Measurements from ENCODE around the gene BABAM2. TPM values are rescaled to one million over a fixed set of nuclear protein-coding genes. Genes with fewer than 3 reads are reported as not detected.

The BABAM2 gene
- total and polyA plus RNA-seq, 10 of the 15 experiments (the other 5 are each of a cell fraction or from before 2014, with no cell fraction given), result 30.7 to 59.9 (median 44.5) TPM

GRCh38 chr2:28002181-28002580, 111.7 kb downstream of the BABAM2 start:
- no peak for DNase-seq (ENCODE audit: low read depth, low spot score)
- no peak for ATAC-seq
- H3K4me3 ChIP-seq, result no peak overlapping the region
- H3K79me2 ChIP-seq (ENCODE audit: control insufficient read depth, insufficient read depth, low read length), result no peaks in the 10 kb centered on the region
- whole genome bisulfite sequencing (ENCODE audit: insufficient coverage, insufficient replicate concordance, low lambda C conversion rate, missing lambda C conversion rate), result 98% methylated on average over 2 of the region's 2 CpGs
- H3K27ac ChIP-seq (ENCODE audit: control insufficient read depth, insufficient read depth), result no peak overlapping the region
- RAD21 ChIA-PET (ENCODE audit: unreplicated experiment), result no interaction called here
- H3K9ac ChIP-seq (ENCODE audit: control insufficient read depth, insufficient read depth, low read length), result no peak overlapping the region
- SMC1A ChIA-PET (ENCODE audit: uncharacterized antibody, unreplicated experiment), result interaction anchor here (0.6 to 4.1 kb wide), 2 partner anchors 12 to 243 kb away, joined by 4 to 13 read pairs; no protein-coding TSS in a partner anchor
- no peaks in the 10 kb centered on the region for H3K27me3 ChIP-seq (replicated peaks in 1 of 2; ENCODE audit: control insufficient read depth in 2 of 2, insufficient read depth in 2 of 2, low read length in 1 of 2)
- intact Hi-C loops (cut with micrococcal nuclease; ENCODE audit: unreplicated experiment), result no loop called here
- H4K20me1 ChIP-seq (ENCODE audit: control insufficient read depth, insufficient read depth), result no peaks in the 10 kb centered on the region
- no peaks in the 10 kb centered on the region for H3K36me3 ChIP-seq (ENCODE audit: control insufficient read depth in 2 of 2, insufficient read depth in 2 of 2, low read length in 1 of 2)
- TF ChIP-seq TCF7 (IDR thresholded peaks at IDR 0.05; ENCODE audit: borderline replicate concordance) (no peak), NFIC (IDR thresholded peaks at IDR 0.05; ENCODE audit: low read depth, low read length) (no peak), TAF1 (IDR thresholded peaks at IDR 0.05; ENCODE audit: borderline replicate concordance, low read depth, low read length) (no peak), HDAC2 (IDR thresholded peaks at IDR 0.05) (no peak)
- TF ChIP-seq, protein P1, sequence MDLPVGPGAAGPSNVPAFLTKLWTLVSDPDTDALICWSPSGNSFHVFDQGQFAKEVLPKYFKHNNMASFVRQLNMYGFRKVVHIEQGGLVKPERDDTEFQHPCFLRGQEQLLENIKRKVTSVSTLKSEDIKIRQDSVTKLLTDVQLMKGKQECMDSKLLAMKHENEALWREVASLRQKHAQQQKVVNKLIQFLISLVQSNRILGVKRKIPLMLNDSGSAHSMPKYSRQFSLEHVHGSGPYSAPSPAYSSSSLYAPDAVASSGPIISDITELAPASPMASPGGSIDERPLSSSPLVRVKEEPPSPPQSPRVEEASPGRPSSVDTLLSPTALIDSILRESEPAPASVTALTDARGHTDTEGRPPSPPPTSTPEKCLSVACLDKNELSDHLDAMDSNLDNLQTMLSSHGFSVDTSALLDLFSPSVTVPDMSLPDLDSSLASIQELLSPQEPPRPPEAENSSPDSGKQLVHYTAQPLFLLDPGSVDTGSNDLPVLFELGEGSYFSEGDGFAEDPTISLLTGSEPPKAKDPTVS (IDR thresholded peaks at IDR 0.05; ENCODE audit: low read depth, low read length), result no peak
- TF ChIP-seq, protein P2, sequence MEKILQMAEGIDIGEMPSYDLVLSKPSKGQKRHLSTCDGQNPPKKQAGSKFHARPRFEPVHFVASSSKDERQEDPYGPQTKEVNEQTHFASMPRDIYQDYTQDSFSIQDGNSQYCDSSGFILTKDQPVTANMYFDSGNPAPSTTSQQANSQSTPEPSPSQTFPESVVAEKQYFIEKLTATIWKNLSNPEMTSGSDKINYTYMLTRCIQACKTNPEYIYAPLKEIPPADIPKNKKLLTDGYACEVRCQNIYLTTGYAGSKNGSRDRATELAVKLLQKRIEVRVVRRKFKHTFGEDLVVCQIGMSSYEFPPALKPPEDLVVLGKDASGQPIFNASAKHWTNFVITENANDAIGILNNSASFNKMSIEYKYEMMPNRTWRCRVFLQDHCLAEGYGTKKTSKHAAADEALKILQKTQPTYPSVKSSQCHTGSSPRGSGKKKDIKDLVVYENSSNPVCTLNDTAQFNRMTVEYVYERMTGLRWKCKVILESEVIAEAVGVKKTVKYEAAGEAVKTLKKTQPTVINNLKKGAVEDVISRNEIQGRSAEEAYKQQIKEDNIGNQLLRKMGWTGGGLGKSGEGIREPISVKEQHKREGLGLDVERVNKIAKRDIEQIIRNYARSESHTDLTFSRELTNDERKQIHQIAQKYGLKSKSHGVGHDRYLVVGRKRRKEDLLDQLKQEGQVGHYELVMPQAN (conservative IDR thresholded peaks at IDR 0.05), result no peak
- no peak for FAIRE-seq
- POLR2A ChIA-PET, result no interaction called here
- BruUV-seq (replicated peaks), result no TSS peak
- H3K9me3 ChIP-seq (replicated peaks; ENCODE audit: control insufficient read depth, insufficient read depth, low read length), result no peaks in the 10 kb centered on the region
- CTCF ChIA-PET, result interaction anchor here (0.6 to 1.0 kb wide), 2 partner anchors 13 to 415 kb away, joined by 3 to 4 read pairs; no protein-coding TSS in a partner anchor
- no peaks in the 10 kb centered on the region for H3K4me1 ChIP-seq (ENCODE audit: control insufficient read depth, insufficient read depth, low read length)
- in situ Hi-C loops (cut with MboI), result no loop called here
- H3K4me2 ChIP-seq (ENCODE audit: control insufficient read depth, insufficient read depth), result no peak overlapping the region
- no peak overlapping the region for H2AFZ ChIP-seq (ENCODE audit: control insufficient read depth, low read depth, low read length)
